IPS-NIHi7 (cell line): ENCODE data around the gene RIC3.

Experiments used
- DNase-seq: peaks from one replicate; pipeline ENCODE4 v3.0.0; 2012; ENCODE audit warnings: mixed read lengths; ENCODE audit errors: extremely low spot score

RIC3 gene

GRCh38 chr11:8087756-8088155 lies 81.1 kb downstream of the RIC3 start:
- DNase-seq, result no peak

GRCh38 chr11:8087185-8087584 lies 81.6 kb downstream of the RIC3 start:
- peak; percentile 55 for DNase-seq

- no peak for DNase-seq
These were observed 82.3 kb downstream of the RIC3 start for GRCh38 chr11:8086571-8086970.

- DNase-seq, result no peak
These were observed 82.8 kb downstream of the RIC3 start for GRCh38 chr11:8086001-8086479.

GRCh38 chr11:8085011-8085645 lies 83.7 kb downstream of the RIC3 start:
- no peak for DNase-seq

- no peak for DNase-seq
These were observed 84.5 kb downstream of the RIC3 start for GRCh38 chr11:8084352-8084751.

- no peak for DNase-seq
These were observed 84.9 kb downstream of the RIC3 start for GRCh38 chr11:8083871-8084281.

GRCh38 chr11:8083088-8083395 lies 85.8 kb downstream of the RIC3 start:
- no peak for DNase-seq

GRCh38 chr11:8082391-8083087 lies 86.3 kb downstream of the RIC3 start:
- DNase-seq, result peak; percentile 60

- DNase-seq, result no peak
These were observed 87.1 kb downstream of the RIC3 start for GRCh38 chr11:8081591-8082250.

- DNase-seq, result peak; percentile 70
These were observed 87.9 kb downstream of the RIC3 start, which contains the start of gene TUB for GRCh38 chr11:8080674-8081590. TUB (plus strand) TSS chr11:8081211; CDS start chr11:8081511, 300 bp downstream.

- DNase-seq, result no peak
These were observed 88.7 kb downstream of the RIC3 start for GRCh38 chr11:8080069-8080670.

GRCh38 chr11:8079111-8079675 lies 89.6 kb downstream of the RIC3 start:
- DNase-seq, result no peak

GRCh38 chr11:8075119-8075726 lies 93.6 kb downstream of the RIC3 start:
- no peak for DNase-seq

GRCh38 chr11:8071616-8072581 lies 96.9 kb downstream of the RIC3 start:
- DNase-seq, result no peak

- peak; percentile 64 for DNase-seq
These were observed 98.3 kb downstream of the RIC3 start for GRCh38 chr11:8070417-8071115.

- DNase-seq, result no peak
These were observed 99.1 kb downstream of the RIC3 start for GRCh38 chr11:8069771-8070170.

GRCh38 chr11:8068605-8069221 lies 100.1 kb downstream of the RIC3 start:
- DNase-seq, result no peak
